ENCODE data around the gene UBL3.
A peak's percentile ranks its signal among the peaks of the same experiment; 100 is the strongest.

Gene UBL3

DNA sequence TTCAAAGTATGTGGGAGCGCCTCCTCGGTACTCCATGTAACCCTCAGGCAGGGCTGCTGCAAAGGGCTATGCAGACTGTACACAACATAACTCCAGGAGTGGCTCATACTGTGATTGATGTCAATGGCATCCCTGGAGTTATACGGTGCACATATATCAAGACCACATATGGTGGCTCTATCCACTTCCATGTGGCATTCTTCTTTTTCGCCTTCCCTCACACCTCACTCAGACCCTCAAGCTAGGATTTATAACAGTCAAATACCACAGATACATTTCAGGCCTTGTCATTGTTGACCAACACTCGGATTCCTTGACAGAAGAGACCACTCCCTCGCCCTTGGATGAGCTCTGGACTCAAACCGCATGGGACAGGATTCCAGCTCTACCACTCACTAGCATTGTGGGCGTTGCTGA is 11.3 kb upstream of the UBL3 start:
- Histone ChIP-seq H3K27ac (no peak overlapping the region), H3K4me2 (no peak overlapping the region), H3K4me1 (no peaks in the 10 kb centered on the region), H3K9ac (no peak overlapping the region), H4K20me1 (no peaks in the 10 kb centered on the region), H3K4me3 (no peak overlapping the region), H3K36me3 (no peaks in the 10 kb centered on the region), H3K9me3 (replicated peaks in 1 of 11) (no peaks in the 10 kb centered on the region), H3K27me3 (no peaks in the 10 kb centered on the region)
- no peak for TF ChIP-seq Cebpa-rat (IDR thresholded peaks at IDR 0.05)

DNA sequence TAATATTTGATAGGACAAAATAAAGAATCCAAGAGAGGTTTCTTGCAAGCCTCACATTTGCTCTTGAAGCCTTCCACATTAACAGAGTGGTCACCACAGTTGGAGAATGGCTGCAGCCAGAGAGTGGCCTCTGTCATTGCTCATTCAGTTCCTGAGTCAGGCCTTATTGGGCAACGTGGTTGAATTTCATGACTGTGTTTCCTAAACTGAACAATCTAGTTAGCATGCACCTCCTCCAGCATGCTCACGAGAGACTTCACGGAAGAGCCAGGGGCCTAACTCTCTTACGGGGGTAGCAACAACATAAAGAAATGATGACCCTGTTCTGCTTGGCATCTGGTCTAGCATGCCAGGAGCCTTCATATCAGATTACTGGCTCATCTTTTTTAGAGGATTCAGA is 9.6 kb upstream of the UBL3 start:
- H3K36me3 ChIP-seq, result no peaks in the 10 kb centered on the region
- no peak overlapping the region for H3K9ac ChIP-seq
- no peak for TF ChIP-seq Cebpa-rat (IDR thresholded peaks at IDR 0.05)
- H4K20me1 ChIP-seq, result no peaks in the 10 kb centered on the region
- H3K4me2 ChIP-seq, result no peak overlapping the region
- no peak overlapping the region for H3K27ac ChIP-seq
- no peak overlapping the region for H3K4me3 ChIP-seq
- no peaks in the 10 kb centered on the region for H3K9me3 ChIP-seq (replicated peaks in 1 of 11)
- no peaks in the 10 kb centered on the region for H3K27me3 ChIP-seq
- H3K4me1 ChIP-seq, result no peaks in the 10 kb centered on the region

DNA sequence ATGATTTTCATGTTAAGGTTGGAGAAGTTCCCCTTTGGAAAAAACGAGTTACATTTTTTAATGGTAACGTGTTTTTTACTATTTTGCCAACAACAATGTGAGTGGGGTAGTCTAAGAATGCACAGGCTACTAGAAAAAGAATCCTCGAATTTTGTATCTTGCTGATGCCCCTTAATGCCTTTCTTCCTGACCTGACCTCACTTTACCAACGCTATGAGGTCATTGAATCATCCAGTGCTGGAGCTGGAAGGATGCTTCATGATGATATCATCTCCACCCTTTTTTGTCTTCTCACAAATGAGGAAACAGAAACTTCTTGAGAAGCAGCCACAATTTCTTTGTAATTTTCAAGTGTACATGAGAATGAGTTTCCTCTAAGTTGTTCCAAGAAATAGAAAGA is 8.2 kb upstream of the UBL3 start:
- no peak overlapping the region for H3K4me3 ChIP-seq
- no peak overlapping the region for H3K4me2 ChIP-seq
- no peak overlapping the region for H3K9ac ChIP-seq
- no peaks in the 10 kb centered on the region for H3K27me3 ChIP-seq
- H3K4me1 ChIP-seq, result no peaks in the 10 kb centered on the region
- TF ChIP-seq Cebpa-rat (IDR thresholded peaks at IDR 0.05), result no peak
- H4K20me1 ChIP-seq, result no peaks in the 10 kb centered on the region
- no peak overlapping the region for H3K27ac ChIP-seq
- H3K36me3 ChIP-seq, result no peaks in the 10 kb centered on the region
- H3K9me3 ChIP-seq (replicated peaks in 1 of 11), result no peaks in the 10 kb centered on the region

DNA sequence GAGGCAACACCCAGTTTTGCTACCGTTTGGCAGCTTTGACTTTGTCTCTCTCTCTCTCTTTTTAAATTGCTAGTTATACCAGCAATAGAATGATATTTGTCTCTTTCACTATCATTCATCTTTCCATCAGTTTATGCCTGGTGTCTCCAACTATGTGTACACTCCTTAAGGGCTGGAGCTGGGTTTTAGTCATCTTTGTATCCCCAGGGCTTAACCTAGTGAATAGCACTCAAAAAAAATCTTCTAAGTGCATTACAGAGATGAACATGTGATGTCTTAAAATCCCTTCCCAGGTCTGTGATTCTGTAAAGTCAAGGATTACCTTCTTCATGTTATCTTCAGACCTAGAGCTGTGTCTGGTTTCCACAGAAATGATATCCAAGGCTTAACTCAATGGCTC is 7.8 kb upstream of the UBL3 start:
- Histone ChIP-seq H3K36me3 (no peaks in the 10 kb centered on the region), H3K27ac (no peak overlapping the region), H3K9ac (no peak overlapping the region), H3K4me2 (no peak overlapping the region), H4K20me1 (no peaks in the 10 kb centered on the region), H3K4me3 (no peak overlapping the region), H3K27me3 (no peaks in the 10 kb centered on the region), H3K4me1 (no peaks in the 10 kb centered on the region), H3K9me3 (replicated peaks in 1 of 11) (no peaks in the 10 kb centered on the region)
- no peak for TF ChIP-seq Cebpa-rat (IDR thresholded peaks at IDR 0.05)

DNA sequence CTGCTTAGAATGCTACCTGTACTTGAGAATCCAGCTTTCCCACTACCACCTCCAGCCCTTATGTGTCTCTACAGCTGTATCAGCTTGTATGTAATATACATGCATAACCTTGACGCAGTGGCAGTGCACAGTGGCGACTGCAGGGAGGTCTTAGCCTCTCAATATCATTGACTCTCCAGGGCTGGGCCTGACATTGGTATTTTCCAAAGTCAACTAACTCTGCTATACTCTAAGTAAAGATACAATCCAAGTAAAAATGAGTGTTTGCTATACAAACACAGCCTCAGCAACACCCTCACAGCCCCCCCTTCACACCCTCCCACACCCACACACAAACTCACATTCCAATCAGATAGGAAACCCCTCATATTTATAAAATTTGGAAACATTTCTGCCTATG is 6.7 kb upstream of the UBL3 start:
- TF ChIP-seq Cebpa-rat (IDR thresholded peaks at IDR 0.05), result no peak

DNA sequence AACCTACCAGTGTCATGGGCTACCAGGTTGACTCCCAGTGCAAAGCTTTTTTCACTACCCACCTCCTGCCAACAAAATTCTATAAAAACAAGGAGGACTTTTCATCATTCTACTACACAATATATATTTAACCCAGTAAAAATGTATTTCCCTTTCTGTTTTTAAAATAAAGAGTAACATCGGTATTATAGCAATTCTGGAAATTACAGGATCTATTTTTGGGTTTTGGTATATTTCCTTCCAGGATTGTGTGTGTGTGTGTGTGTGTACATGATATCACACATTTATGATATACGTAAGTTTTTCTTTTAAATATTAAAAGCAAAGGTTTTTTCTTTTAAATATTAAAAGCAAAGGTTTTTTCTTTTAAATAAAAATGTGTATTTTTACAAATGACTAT is 6.0 kb upstream of the UBL3 start:
- H3K27me3 ChIP-seq, result no peaks in the 10 kb centered on the region
- no peak overlapping the region for H3K4me3 ChIP-seq
- H3K9ac ChIP-seq, result no peak overlapping the region
- 0 out of 20 replicates have a peak, but pooled peaks cover 0 to 5% (median 0%) of the 10 kb centered on the region in 10 experiments for H3K4me1 ChIP-seq
- H3K4me2 ChIP-seq, result no peak overlapping the region
- no peak overlapping the region for H3K27ac ChIP-seq
- no peaks in the 10 kb centered on the region for H3K9me3 ChIP-seq (replicated peaks in 1 of 11)
- no peaks in the 10 kb centered on the region for H4K20me1 ChIP-seq
- no peaks in the 10 kb centered on the region for H3K36me3 ChIP-seq
- TF ChIP-seq Cebpa-rat (IDR thresholded peaks at IDR 0.05), result no peak

More for the DNA sequence above, 6.7 kb upstream of the UBL3 start:
- no peak overlapping the region for H3K4me3 ChIP-seq
- no peak overlapping the region for H3K4me2 ChIP-seq
- H4K20me1 ChIP-seq, result no peaks in the 10 kb centered on the region
- 0 out of 20 replicates have a peak, but pooled peaks cover 0 to 5% (median 0%) of the 10 kb centered on the region in 10 experiments for H3K4me1 ChIP-seq
- no peaks in the 10 kb centered on the region for H3K9me3 ChIP-seq (replicated peaks in 1 of 11)
- H3K36me3 ChIP-seq, result no peaks in the 10 kb centered on the region
- no peak overlapping the region for H3K27ac ChIP-seq
- no peak overlapping the region for H3K9ac ChIP-seq
- no peaks in the 10 kb centered on the region for H3K27me3 ChIP-seq

DNA sequence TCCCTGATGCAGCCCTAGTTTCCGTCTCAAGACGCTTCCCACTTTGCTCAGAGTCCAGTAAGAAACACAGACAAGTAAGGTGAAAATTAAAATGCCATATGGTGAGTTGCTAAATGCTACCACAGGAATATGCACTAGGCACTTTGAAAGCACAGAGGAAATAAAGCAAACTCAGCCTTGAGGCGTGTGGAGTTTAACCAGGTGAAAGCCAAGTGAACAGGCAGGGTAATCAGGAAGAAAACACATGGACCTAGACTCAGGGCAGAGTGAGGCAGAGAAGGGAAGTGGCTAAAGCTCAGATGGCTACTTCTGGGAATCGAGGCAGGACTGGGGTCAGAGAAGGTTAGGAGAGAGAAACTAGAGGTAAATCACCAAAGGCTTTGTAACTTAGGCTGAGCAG is 5.4 kb upstream of the UBL3 start:
- Histone ChIP-seq H3K4me2 (no peak overlapping the region), H3K27ac (no peak overlapping the region), H3K4me1 (peaks cover 0 to 5% (median 0%) of the 10 kb centered on the region in 10 experiments; a peak in 4 of 20 replicates), H3K9ac (no peak overlapping the region), H3K27me3 (no peaks in the 10 kb centered on the region), H3K36me3 (no peaks in the 10 kb centered on the region), H3K4me3 (no peak overlapping the region), H4K20me1 (no peaks in the 10 kb centered on the region), H3K9me3 (replicated peaks in 1 of 11) (no peaks in the 10 kb centered on the region)
- TF ChIP-seq Cebpa-rat (IDR thresholded peaks at IDR 0.05), result no peak

DNA sequence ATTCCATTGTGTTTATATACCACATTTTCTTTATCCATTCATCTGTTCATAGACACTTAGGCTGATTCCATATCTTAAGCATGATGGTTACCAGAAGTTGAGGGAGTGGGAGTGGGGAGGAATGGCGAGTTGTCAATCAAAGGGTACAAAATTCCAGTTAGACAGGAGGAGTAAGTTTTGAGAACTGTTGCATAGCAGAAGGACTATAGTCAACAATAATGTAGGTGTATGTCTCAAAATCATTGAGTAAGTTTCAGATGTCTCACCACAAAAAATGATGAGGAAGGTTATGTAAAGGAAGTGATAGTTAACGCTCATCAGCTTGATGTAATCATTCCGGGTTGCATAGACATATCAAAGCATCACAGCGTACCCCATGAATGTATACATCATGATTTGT is 4.6 kb upstream of the UBL3 start:
- H3K4me3 ChIP-seq, result no peak overlapping the region
- no peaks in the 10 kb centered on the region for H3K9me3 ChIP-seq (replicated peaks in 1 of 11)
- no peak overlapping the region for H3K9ac ChIP-seq
- no peaks in the 10 kb centered on the region for H4K20me1 ChIP-seq
- H3K4me1 ChIP-seq, result peaks cover 0 to 5% (median 0%) of the 10 kb centered on the region in 10 experiments; a peak in 4 of 20 replicates
- no peaks in the 10 kb centered on the region for H3K36me3 ChIP-seq
- TF ChIP-seq Cebpa-rat (IDR thresholded peaks at IDR 0.05), result no peak
- no peak overlapping the region for H3K27ac ChIP-seq
- H3K27me3 ChIP-seq, result no peaks in the 10 kb centered on the region
- no peak overlapping the region for H3K4me2 ChIP-seq

DNA sequence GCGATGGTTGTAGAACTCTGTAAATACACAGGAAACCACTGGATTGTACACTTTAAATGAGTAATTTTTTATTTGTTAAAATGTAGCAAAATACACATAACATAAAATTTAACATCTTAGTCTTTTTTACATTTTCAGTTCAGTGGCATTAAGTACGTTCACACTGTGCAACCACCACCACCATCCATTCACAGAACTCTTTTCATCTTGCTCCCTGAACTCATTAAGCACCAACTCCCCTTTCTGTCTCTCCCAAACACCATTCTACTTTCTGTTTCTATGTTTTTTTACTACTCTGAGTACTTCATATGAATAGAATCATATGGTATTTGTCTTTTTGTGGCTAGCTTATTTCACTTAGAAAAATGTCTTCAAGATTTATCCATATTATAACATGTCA is 2.7 kb upstream of the UBL3 start:
- no peaks in the 10 kb centered on the region for H3K36me3 ChIP-seq
- no peaks in the 10 kb centered on the region for H3K9me3 ChIP-seq (replicated peaks in 1 of 11)
- peaks cover 0 to 10% (median 0%) of the 10 kb centered on the region in 11 experiments; a peak in 2 of 22 replicates for H4K20me1 ChIP-seq
- no peak overlapping the region for H3K9ac ChIP-seq
- H3K27ac ChIP-seq, result no peak overlapping the region
- H3K4me1 ChIP-seq, result peaks cover 0 to 6% (median under 1%) of the 10 kb centered on the region in 10 experiments; a peak in 5 of 20 replicates
- H3K4me3 ChIP-seq, result no peak overlapping the region
- H3K4me2 ChIP-seq, result no peak overlapping the region
- H3K27me3 ChIP-seq, result no peaks in the 10 kb centered on the region
- TF ChIP-seq Cebpa-rat (IDR thresholded peaks at IDR 0.05), result no peak

DNA sequence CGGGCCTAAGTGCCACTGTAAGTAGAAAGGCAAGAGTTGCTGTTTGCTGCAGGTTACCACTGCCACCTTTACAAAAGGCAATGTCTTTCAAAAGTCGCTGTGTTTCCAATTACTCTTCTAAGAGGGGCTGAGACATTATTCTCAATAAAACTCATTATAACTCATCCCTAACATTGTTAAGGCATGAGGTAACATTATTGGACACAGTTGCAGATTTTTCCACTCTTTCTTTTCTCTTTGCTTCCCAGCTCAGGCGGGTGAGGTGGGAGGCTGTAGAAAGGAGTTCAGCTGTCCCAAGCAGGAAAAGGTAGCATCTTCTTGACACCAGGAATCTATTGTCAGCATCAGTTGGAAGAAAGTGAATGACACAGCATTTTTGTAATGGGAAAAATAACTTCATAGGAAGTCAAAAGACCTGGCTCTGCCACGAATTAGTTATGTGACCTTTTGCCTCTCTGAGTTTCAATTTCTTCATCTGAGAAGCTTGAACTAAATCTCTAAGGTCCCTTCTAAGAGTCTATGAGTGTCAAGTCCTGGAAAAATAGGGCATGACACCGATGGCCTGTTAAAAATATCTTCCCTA is 2.1 kb upstream of the UBL3 start:
- Histone ChIP-seq H3K4me3 (no peak overlapping the region), H3K4me1 (peaks cover 0 to 11% (median 4%) of the 10 kb centered on the region in 10 experiments; a peak in 10 of 20 replicates), H4K20me1 (peaks cover 0 to 15% (median 2%) of the 10 kb centered on the region in 11 experiments; a peak in 8 of 22 replicates), H3K9ac (no peak overlapping the region), H3K9me3 (replicated peaks in 1 of 11) (no peaks in the 10 kb centered on the region), H3K36me3 (no peaks in the 10 kb centered on the region), H3K4me2 (0 out of 22 replicates have a peak overlapping the region, but pooled peaks of 1 of the 11 experiments have one; percentile 1), H3K27ac (no peak overlapping the region), H3K27me3 (no peaks in the 10 kb centered on the region)
- no peak for TF ChIP-seq Cebpa-rat (IDR thresholded peaks at IDR 0.05)

All from BLaER1 treated with 17β-estradiol and CSF1 and Interleukin-3, amounts not matched to agents 10 nM and 100 nM (cell line).